Brain microvascular endothelial cell (primary cell): Measurements from ENCODE around the gene MORN5.
A peak's percentile ranks its signal among the peaks of the same experiment; 100 is the strongest.

Experiments used
- DNase-seq: peaks from one replicate; pipeline ENCODE4 v3.0.0-alpha.2; 2020
- H3K27ac ChIP-seq: fragments of 250-450 bp; sonication (Bioruptor Pico); 2 replicates; pipeline ENCODE4 v1.5.1; 2020; ENCODE audit warnings: mild to moderate bottlenecking, moderate library complexity
- H3K27me3 ChIP-seq: fragments of 250-450 bp; sonication (Bioruptor Pico); replicated peaks from 2 replicates; pipeline ENCODE4 v1.5.1; 2020; ENCODE audit warnings: mild to moderate bottlenecking
- H3K36me3 ChIP-seq: fragments of 250-450 bp; sonication (Bioruptor Pico); replicated peaks from 2 replicates; pipeline ENCODE4 v1.5.1; 2020; ENCODE audit warnings: mild to moderate bottlenecking
- H3K4me3 ChIP-seq: 2 replicates; pipeline ENCODE4 v1.5.1; 2011; ENCODE audit warnings: low read depth, mild to moderate bottlenecking, control low read depth, low read length, moderate library complexity
- CTCF ChIP-seq: IDR thresholded peaks from 2 replicates; pipeline ENCODE4 v1.5.1; 2011; ENCODE audit warnings: low read depth, mild to moderate bottlenecking, moderate library complexity, low read length, control low read depth, inconsistent platforms; ENCODE audit errors: missing control alignments
- in situ Hi-C: cut with HindIII; loops from 2 replicates; pipeline ENCODE4 v1.10.0; 2017; ENCODE audit warnings: low sequenced_read_pairs, low pct_ligation_motif_present

The MORN5 gene

DNA sequence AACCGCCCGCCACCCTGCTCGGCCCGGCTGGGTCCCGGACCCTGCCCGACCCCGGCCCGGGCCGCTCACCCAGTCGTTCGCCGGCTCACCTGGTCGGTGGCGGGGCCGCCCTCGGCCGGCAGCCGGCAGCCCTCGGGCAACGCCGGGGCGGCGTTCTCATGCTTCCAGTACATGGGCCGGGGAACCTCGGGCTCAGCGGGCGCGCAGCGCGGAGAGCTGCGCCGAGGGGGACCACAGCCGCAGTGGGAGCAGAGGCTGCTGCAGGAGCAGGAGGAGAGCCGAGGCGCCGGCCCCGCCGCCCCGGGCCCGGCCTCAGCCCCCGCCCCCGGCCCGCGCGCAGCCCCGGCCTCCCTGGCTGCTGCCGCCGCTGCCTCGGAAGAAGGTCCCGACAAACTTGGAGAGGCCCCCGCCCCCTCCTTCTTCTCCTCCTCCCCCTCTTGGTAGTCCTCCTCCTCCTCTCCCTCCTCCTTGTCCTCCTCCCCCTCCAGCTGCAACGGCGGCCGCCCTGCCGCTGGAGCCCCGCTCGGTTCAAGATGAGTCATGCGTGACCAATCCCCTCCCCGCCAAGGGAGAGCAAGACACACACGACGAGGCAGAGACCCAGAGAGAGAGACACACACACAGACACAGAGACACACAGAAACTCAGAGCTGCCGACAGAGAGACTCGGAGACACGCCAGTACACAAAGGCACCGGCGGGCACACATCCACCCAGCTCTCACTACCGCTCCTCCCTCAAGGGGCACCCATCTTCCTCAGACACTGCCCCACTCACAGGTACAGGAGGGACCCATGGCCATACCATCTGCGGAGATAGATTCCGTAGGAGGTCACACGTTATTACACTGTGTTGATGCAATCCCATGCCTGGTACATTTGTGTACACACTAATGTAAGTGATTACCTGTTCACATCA, 69.1 kb downstream of the MORN5 start, which contains the start of gene LHX6:
LHX6 (minus strand) TSS at position 390 of the 917 bp plus-strand sequence; CDS start at position 173, 217 bp downstream.
- H3K4me3 ChIP-seq: peak within 1 kb of the TSS; percentile 20
- H3K27me3 ChIP-seq: peaks cover 65% of the 10 kb centered on the region
- in situ Hi-C loops: no loop called here
- no peaks in the 10 kb centered on the region for H3K36me3 ChIP-seq
- DNase-seq: peak; percentile 15
- TF ChIP-seq CTCF: no peak
- H3K27ac ChIP-seq: no peak within 1 kb of the TSS

- in situ Hi-C loops: no loop called here
- H3K27ac ChIP-seq: no peak overlapping the region
Observed at GRCh38 chr9:122229485-122229837, 69.8 kb downstream of the MORN5 start.

GRCh38 chr9:122232796-122233306, 73.1 kb downstream of the MORN5 start:
- Histone ChIP-seq H3K36me3 (no peaks in the 10 kb centered on the region), H3K4me3 (no peak overlapping the region), H3K27me3 (peaks cover 35% of the 10 kb centered on the region), H3K27ac (no peak overlapping the region)
- in situ Hi-C loops: no loop called here
- DNase-seq: no peak
- TF ChIP-seq CTCF: no peak

More at GRCh38 chr9:122229485-122229837, 69.8 kb downstream of the MORN5 start:
- Histone ChIP-seq H3K4me3 (no peak overlapping the region), H3K27me3 (peaks cover 68% of the 10 kb centered on the region), H3K36me3 (no peaks in the 10 kb centered on the region)
- TF ChIP-seq CTCF: no peak
- DNase-seq: no peak

DNA sequence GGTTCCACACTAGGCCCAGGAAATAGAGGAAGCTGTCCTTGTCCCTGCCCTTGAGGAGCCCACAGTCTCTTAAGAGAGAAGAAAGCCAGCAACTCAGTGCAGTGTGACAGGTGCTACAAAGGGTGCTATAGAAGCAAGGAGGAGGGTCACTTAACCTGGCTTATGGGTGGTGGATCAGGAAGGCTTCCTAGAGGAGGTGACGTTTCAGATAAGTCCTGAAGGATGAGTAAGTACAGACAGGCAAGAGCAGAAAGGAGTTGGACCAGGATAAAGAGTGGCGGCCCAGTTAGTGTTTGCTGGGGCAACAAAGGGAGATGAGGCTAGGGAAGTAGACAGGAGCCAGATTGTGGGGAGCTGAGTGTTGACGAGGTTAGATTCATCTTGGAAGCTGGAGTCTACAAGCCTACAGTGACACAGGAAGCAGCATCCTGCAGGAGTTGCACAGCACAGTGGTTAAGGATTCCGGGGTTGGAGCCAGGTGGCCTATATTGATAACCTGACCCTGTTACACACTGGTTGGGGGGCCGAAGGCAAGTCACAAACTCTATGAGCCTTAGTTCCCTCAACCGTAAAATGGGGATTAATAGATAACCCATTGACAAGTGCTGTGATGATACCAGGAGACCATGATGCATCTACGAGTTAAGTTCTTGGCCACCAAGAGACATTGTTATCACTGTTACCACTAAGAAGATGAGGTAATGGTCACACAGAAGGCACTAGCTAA, 74.5 kb downstream of the MORN5 start:
- H3K36me3 ChIP-seq: no peaks in the 10 kb centered on the region
- in situ Hi-C loops: no loop called here
- no peak for DNase-seq
- no peak overlapping the region for H3K4me3 ChIP-seq
- TF ChIP-seq CTCF: no peak
- H3K27ac ChIP-seq: no peak overlapping the region
- peaks cover 25% of the 10 kb centered on the region for H3K27me3 ChIP-seq

DNA sequence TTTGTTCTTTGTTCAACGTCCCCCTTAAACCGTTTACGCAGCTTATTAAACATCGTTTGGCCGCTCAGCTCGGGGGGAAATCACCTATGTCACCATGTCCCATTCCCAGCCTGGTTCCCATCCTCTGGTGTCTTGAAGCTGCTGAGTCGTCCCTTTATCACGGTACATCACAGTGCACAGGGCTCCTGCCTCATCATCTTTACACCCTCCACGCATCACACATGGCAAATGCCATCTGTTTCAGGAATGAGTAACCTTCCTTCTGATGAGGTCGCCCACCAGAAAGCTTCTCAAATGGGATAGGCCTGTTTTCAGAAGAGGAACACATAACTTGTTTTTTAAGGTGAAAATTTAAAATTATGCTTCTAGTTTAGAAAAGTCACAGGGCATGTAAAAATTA, 77.0 kb downstream of the MORN5 start:
- Histone ChIP-seq H3K27ac (no peak overlapping the region), H3K4me3 (no peak overlapping the region), H3K27me3 (peaks cover 4% of the 10 kb centered on the region), H3K36me3 (peaks cover 19% of the 10 kb centered on the region)
- TF ChIP-seq CTCF: no peak
- no peak for DNase-seq
- in situ Hi-C loops: no loop called here
